Vagina (tissue), 2 donors: ENCODE results near the gene ANKS1B.

ENCODE experiments used
- POLR2A ChIP-seq, 2 donors: fragments of 450-650 bp; IDR thresholded peaks; one replicate each; pipeline ENCODE4 v1.6.1; 2017; ENCODE audit warnings: antibody characterized with exemption in 2 of 2, mild to moderate bottlenecking in 2 of 2, moderate library complexity in 2 of 2
- POLR2AphosphoS5 ChIP-seq, 2 donors: sonication (generic); formaldehyde crosslinking; IDR thresholded peaks; one replicate each; pipeline ENCODE4 v1.9.0; 2017; ENCODE audit warnings: antibody characterized with exemption in 2 of 2, mild to moderate bottlenecking in 2 of 2, low read depth in 1 of 2; ENCODE audit not compliant: insufficient read depth in 1 of 2

- no peak for TF ChIP-seq POLR2AphosphoS5 (IDR thresholded peaks at IDR 0.05; ENCODE audit: insufficient read depth in 1 of 2, low read depth in 1 of 2)
- TF ChIP-seq POLR2A (IDR thresholded peaks at IDR 0.05): no peak
Measured at GRCh38 chr12:99620159-99620479, 364.6 kb downstream of the ANKS1B start.
